HUES48 (cell line): ENCODE measurements around the gene CLMN.

Source experiments
- H3K27ac ChIP-seq: one replicate; pipeline ENCODE4 v1.7.0; 2013; ENCODE audit warnings: low read depth, low read length, inconsistent platforms
- H3K27me3 ChIP-seq: 2 replicates; pipeline ENCODE4 v1.6.1; 2013; ENCODE audit warnings: mild to moderate bottlenecking, low read length; ENCODE audit not compliant: control insufficient read depth, insufficient read depth
- H3K36me3 ChIP-seq: 2 replicates; pipeline ENCODE4 v1.6.1; 2013; ENCODE audit warnings: low read length; ENCODE audit not compliant: control insufficient read depth, insufficient read depth
- H3K4me1 ChIP-seq: 2 replicates; pipeline ENCODE4 v1.6.1; 2013; ENCODE audit warnings: mild to moderate bottlenecking, low read length; ENCODE audit not compliant: control insufficient read depth, insufficient read depth
- H3K4me3 ChIP-seq: 2 replicates; pipeline ENCODE4 v1.5.1; 2013; ENCODE audit warnings: mild to moderate bottlenecking, low read depth, low read length
- H3K9ac ChIP-seq: 2 replicates; pipeline ENCODE4 v1.6.1; 2013; ENCODE audit warnings: mild to moderate bottlenecking, low read depth, low read length, moderate library complexity
- H3K9me3 ChIP-seq: 2 replicates; pipeline ENCODE4 v1.6.1; 2013; ENCODE audit warnings: low read length; ENCODE audit not compliant: control insufficient read depth, insufficient read depth

CLMN gene

GRCh38 chr14:95341564-95341963 lies 21.9 kb upstream of the CLMN start:
- Histone ChIP-seq H3K4me3 (no peak overlapping the region), H3K9ac (no peak overlapping the region), H3K27ac (no peak overlapping the region), H3K9me3 (no peaks in the 10 kb centered on the region), H3K36me3 (no peaks in the 10 kb centered on the region), H3K4me1 (no peaks in the 10 kb centered on the region), H3K27me3 (no peaks in the 10 kb centered on the region)

GRCh38 chr14:95341115-95341514 lies 21.4 kb upstream of the CLMN start:
- Histone ChIP-seq H3K27ac (no peak overlapping the region), H3K4me3 (no peak overlapping the region), H3K36me3 (no peaks in the 10 kb centered on the region), H3K4me1 (no peaks in the 10 kb centered on the region), H3K27me3 (no peaks in the 10 kb centered on the region), H3K9me3 (no peaks in the 10 kb centered on the region), H3K9ac (no peak overlapping the region)

GRCh38 chr14:95340201-95340697 lies 20.5 kb upstream of the CLMN start:
- Histone ChIP-seq H3K9ac (no peak overlapping the region), H3K9me3 (no peaks in the 10 kb centered on the region), H3K4me3 (no peak overlapping the region), H3K27me3 (no peaks in the 10 kb centered on the region), H3K36me3 (no peaks in the 10 kb centered on the region), H3K27ac (no peak overlapping the region), H3K4me1 (no peaks in the 10 kb centered on the region)

- no peak overlapping the region for H3K4me3 ChIP-seq
- no peaks in the 10 kb centered on the region for H3K9me3 ChIP-seq
- H3K36me3 ChIP-seq, result no peaks in the 10 kb centered on the region
Measured at GRCh38 chr14:95339301-95339865, 19.7 kb upstream of the CLMN start.

GRCh38 chr14:95338436-95338835 lies 18.7 kb upstream of the CLMN start:
- H3K36me3 ChIP-seq, result no peaks in the 10 kb centered on the region
- H3K9me3 ChIP-seq, result no peaks in the 10 kb centered on the region
- H3K4me1 ChIP-seq, result no peaks in the 10 kb centered on the region
- no peaks in the 10 kb centered on the region for H3K27me3 ChIP-seq
- H3K27ac ChIP-seq, result no peak overlapping the region
- H3K9ac ChIP-seq, result no peak overlapping the region
- no peak overlapping the region for H3K4me3 ChIP-seq

More at GRCh38 chr14:95339301-95339865, 19.7 kb upstream of the CLMN start:
- Histone ChIP-seq H3K4me1 (no peaks in the 10 kb centered on the region), H3K27me3 (no peaks in the 10 kb centered on the region), H3K27ac (no peak overlapping the region), H3K9ac (no peak overlapping the region)

GRCh38 chr14:95337041-95337595 lies 17.4 kb upstream of the CLMN start:
- H3K27me3 ChIP-seq, result no peaks in the 10 kb centered on the region
- H3K36me3 ChIP-seq, result no peaks in the 10 kb centered on the region
- no peak overlapping the region for H3K4me3 ChIP-seq
- H3K4me1 ChIP-seq, result no peaks in the 10 kb centered on the region
- H3K9me3 ChIP-seq, result no peaks in the 10 kb centered on the region
- no peak overlapping the region for H3K9ac ChIP-seq
- H3K27ac ChIP-seq, result no peak overlapping the region

GRCh38 chr14:95336192-95336760 lies 16.6 kb upstream of the CLMN start:
- Histone ChIP-seq H3K9ac (no peak overlapping the region), H3K9me3 (no peaks in the 10 kb centered on the region), H3K4me3 (no peak overlapping the region), H3K27ac (no peak overlapping the region), H3K4me1 (no peaks in the 10 kb centered on the region), H3K36me3 (no peaks in the 10 kb centered on the region), H3K27me3 (no peaks in the 10 kb centered on the region)

- H3K9ac ChIP-seq, result no peak overlapping the region
- H3K9me3 ChIP-seq, result no peaks in the 10 kb centered on the region
- H3K4me3 ChIP-seq, result no peak overlapping the region
- H3K27me3 ChIP-seq, result no peaks in the 10 kb centered on the region
- no peaks in the 10 kb centered on the region for H3K36me3 ChIP-seq
- no peaks in the 10 kb centered on the region for H3K4me1 ChIP-seq
- H3K27ac ChIP-seq, result no peak overlapping the region
Measured at GRCh38 chr14:95335071-95335470, 15.4 kb upstream of the CLMN start.

- no peaks in the 10 kb centered on the region for H3K4me1 ChIP-seq
- no peak overlapping the region for H3K9ac ChIP-seq
- H3K27me3 ChIP-seq, result no peaks in the 10 kb centered on the region
- no peak overlapping the region for H3K27ac ChIP-seq
- no peaks in the 10 kb centered on the region for H3K36me3 ChIP-seq
- no peak overlapping the region for H3K4me3 ChIP-seq
- H3K9me3 ChIP-seq, result no peaks in the 10 kb centered on the region
Measured at GRCh38 chr14:95334044-95334443, 14.3 kb upstream of the CLMN start.

- no peak overlapping the region for H3K9ac ChIP-seq
- no peaks in the 10 kb centered on the region for H3K27me3 ChIP-seq
- H3K36me3 ChIP-seq, result no peaks in the 10 kb centered on the region
- H3K9me3 ChIP-seq, result no peaks in the 10 kb centered on the region
- no peak overlapping the region for H3K27ac ChIP-seq
- H3K4me3 ChIP-seq, result no peak overlapping the region
- no peaks in the 10 kb centered on the region for H3K4me1 ChIP-seq
Measured at GRCh38 chr14:95332641-95333040, 12.9 kb upstream of the CLMN start.

GRCh38 chr14:95331708-95332408 lies 12.2 kb upstream of the CLMN start:
- H3K4me1 ChIP-seq, result no peaks in the 10 kb centered on the region
- no peak overlapping the region for H3K27ac ChIP-seq
- H3K27me3 ChIP-seq, result no peaks in the 10 kb centered on the region
- H3K9me3 ChIP-seq, result no peaks in the 10 kb centered on the region
- H3K9ac ChIP-seq, result no peak overlapping the region
- no peak overlapping the region for H3K4me3 ChIP-seq
- H3K36me3 ChIP-seq, result no peaks in the 10 kb centered on the region
